PFSK-1 (cell line): Measurements from ENCODE around the gene DGCR8.

ENCODE experiments used
- FOXP2 ChIP-seq: optimal IDR thresholded peaks from 2 replicates; pipeline ENCODE3; 2011; ENCODE audit warnings: borderline replicate concordance, control low read depth, inconsistent platforms; ENCODE audit not compliant: insufficient read depth; ENCODE audit errors: extremely low read length, extremely low read depth
- POLR2AphosphoS5 ChIP-seq: IDR thresholded peaks from 2 replicates; pipeline ENCODE4 v1.6.1; 2012; ENCODE audit warnings: low read depth, mild to moderate bottlenecking, control low read depth, low read length, moderate library complexity
- SIN3A ChIP-seq: IDR thresholded peaks from 2 replicates; pipeline ENCODE4 v1.6.1; 2012; ENCODE audit warnings: mild to moderate bottlenecking, low read length, moderate library complexity, borderline replicate concordance; ENCODE audit not compliant: insufficient read depth
- TF ChIP-seq, protein P1 (sequence below), 2 experiments: IDR thresholded peaks; 2 replicates each; pipeline versions ENCODE4 v1.6.1 to v1.8.0; 2011 to 2012; ENCODE audit warnings: low read depth in 2 of 2, low read length in 2 of 2, control low read depth in 1 of 2, inconsistent platforms in 1 of 2, mild to moderate bottlenecking in 1 of 2, moderate library complexity in 1 of 2; ENCODE audit not compliant: insufficient read depth in 1 of 2

DNA sequence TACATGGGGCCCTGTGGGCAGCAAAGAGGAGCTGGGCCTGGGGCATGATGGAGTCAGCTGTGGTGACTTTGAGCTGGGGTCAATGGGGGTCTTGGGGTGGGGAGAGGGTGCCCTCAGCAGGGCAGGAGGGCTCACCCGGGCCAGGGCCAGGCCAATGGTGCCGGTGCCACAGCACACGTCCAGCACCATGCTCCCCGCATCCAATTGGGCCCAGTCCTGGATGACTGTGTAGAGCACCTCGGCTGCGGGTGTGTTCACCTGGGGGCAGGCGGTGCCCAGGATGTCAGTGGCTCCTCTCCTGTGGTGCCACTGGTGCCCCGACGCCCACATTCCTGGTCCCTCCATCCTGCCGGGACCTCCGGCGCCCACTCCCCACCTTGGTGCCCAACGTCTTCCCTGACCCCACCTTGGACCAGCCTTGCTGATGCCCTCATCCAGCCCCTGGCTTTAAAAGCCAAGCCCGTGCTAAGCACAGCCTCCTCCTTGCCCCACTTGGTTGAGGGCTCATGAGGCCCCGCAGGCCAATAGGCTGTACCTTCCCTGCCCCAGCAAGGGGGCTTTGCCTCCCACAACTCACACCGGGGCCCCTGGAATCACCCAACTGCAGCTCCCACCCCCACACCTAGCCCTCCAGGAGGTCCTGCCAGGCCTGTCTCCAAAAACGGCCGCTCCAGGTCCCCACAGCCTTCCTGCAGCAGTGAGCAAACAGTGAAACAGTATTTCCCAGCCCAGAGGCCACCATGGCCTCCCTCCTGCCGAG lies 33.7 kb downstream of the DGCR8 start:
- no peak for TF ChIP-seq FOXP2
- TF ChIP-seq, protein P1, sequence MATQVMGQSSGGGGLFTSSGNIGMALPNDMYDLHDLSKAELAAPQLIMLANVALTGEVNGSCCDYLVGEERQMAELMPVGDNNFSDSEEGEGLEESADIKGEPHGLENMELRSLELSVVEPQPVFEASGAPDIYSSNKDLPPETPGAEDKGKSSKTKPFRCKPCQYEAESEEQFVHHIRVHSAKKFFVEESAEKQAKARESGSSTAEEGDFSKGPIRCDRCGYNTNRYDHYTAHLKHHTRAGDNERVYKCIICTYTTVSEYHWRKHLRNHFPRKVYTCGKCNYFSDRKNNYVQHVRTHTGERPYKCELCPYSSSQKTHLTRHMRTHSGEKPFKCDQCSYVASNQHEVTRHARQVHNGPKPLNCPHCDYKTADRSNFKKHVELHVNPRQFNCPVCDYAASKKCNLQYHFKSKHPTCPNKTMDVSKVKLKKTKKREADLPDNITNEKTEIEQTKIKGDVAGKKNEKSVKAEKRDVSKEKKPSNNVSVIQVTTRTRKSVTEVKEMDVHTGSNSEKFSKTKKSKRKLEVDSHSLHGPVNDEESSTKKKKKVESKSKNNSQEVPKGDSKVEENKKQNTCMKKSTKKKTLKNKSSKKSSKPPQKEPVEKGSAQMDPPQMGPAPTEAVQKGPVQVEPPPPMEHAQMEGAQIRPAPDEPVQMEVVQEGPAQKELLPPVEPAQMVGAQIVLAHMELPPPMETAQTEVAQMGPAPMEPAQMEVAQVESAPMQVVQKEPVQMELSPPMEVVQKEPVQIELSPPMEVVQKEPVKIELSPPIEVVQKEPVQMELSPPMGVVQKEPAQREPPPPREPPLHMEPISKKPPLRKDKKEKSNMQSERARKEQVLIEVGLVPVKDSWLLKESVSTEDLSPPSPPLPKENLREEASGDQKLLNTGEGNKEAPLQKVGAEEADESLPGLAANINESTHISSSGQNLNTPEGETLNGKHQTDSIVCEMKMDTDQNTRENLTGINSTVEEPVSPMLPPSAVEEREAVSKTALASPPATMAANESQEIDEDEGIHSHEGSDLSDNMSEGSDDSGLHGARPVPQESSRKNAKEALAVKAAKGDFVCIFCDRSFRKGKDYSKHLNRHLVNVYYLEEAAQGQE (IDR thresholded peaks at IDR 0.05; ENCODE audit: insufficient read depth in 1 of 2, low read depth in 2 of 2, low read length in 2 of 2), result no peak
- TF ChIP-seq SIN3A, result no peak
- no peak for TF ChIP-seq POLR2AphosphoS5
